HepG2 (cell line): ENCODE data around the gene CHRNG. TPM values are rescaled to one million over a fixed set of nuclear protein-coding genes. Genes with fewer than 3 reads are reported as not detected.

Experiments used
- GATAD1 ChIP-seq: IDR thresholded peaks from 2 replicates; pipeline ENCODE4 v1.6.1; 2016; ENCODE audit warnings: missing genetic modification reagents, missing compliant biosample characterization
- HOXA3 ChIP-seq: sonication (generic); formaldehyde crosslinking; IDR thresholded peaks from 2 replicates; pipeline ENCODE4 v1.5.0; 2020; ENCODE audit warnings: missing genetic modification reagents
- KLF12 ChIP-seq: sonication (generic); formaldehyde crosslinking; IDR thresholded peaks from 2 replicates; pipeline ENCODE4 v1.4.0; 2020; ENCODE audit warnings: missing genetic modification reagents, borderline replicate concordance
- MEF2D ChIP-seq: sonication (generic); formaldehyde crosslinking; IDR thresholded peaks from 2 replicates; pipeline ENCODE4 v1.5.1; 2020; ENCODE audit warnings: mild to moderate bottlenecking, missing genetic modification reagents
- NFKB2 ChIP-seq: sonication (generic); formaldehyde crosslinking; IDR thresholded peaks from 2 replicates; pipeline ENCODE4 v1.4.0; 2020; ENCODE audit warnings: missing genetic modification reagents, borderline replicate concordance
- RARG ChIP-seq: sonication (generic); formaldehyde crosslinking; IDR thresholded peaks from 2 replicates; pipeline ENCODE4 v1.4.0; 2020; ENCODE audit warnings: low read depth, mild to moderate bottlenecking, missing genetic modification reagents
- RBM22 ChIP-seq: fragments of 200-400 bp; formaldehyde crosslinking; optimal IDR thresholded peaks from 2 replicates; pipeline ENCODE3; 2017; ENCODE audit warnings: mild to moderate bottlenecking, low read length, moderate library complexity
- RCOR2 ChIP-seq: IDR thresholded peaks from 2 replicates; pipeline ENCODE4 v1.6.1; 2016; ENCODE audit warnings: missing biosample characterization, missing genetic modification reagents
- RELA ChIP-seq: sonication (generic); formaldehyde crosslinking; IDR thresholded peaks from 2 replicates; pipeline ENCODE4 v1.4.0; 2020; ENCODE audit warnings: missing genetic modification reagents
- SIX1 ChIP-seq: sonication (generic); formaldehyde crosslinking; IDR thresholded peaks from 2 replicates; pipeline ENCODE4 v1.4.0; 2020; ENCODE audit warnings: missing genetic modification reagents, borderline replicate concordance
- SMARCE1 ChIP-seq: fragments of 450-650 bp; IDR thresholded peaks from 2 replicates; pipeline ENCODE4 v1.6.1; 2017; ENCODE audit warnings: borderline replicate concordance
- SP140L ChIP-seq: sonication (generic); formaldehyde crosslinking; IDR thresholded peaks from 2 replicates; pipeline ENCODE4 v1.4.0; 2020; ENCODE audit warnings: missing genetic modification reagents, borderline replicate concordance
- TARDBP ChIP-seq: sonication (generic); formaldehyde crosslinking; IDR thresholded peaks from 2 replicates; pipeline ENCODE4 v1.8.0; 2022; ENCODE audit warnings: mild to moderate bottlenecking, missing genetic modification reagents
- TBX3 ChIP-seq: fragments of 450-650 bp; IDR thresholded peaks from 2 replicates; pipeline ENCODE4 v1.6.1; 2017; ENCODE audit warnings: antibody characterized with exemption, mild to moderate bottlenecking, inconsistent platforms, borderline replicate concordance
- TRIM24 ChIP-seq: sonication (generic); formaldehyde crosslinking; IDR thresholded peaks from 2 replicates; pipeline ENCODE4 v1.8.0; 2022; ENCODE audit warnings: mild to moderate bottlenecking, missing genetic modification reagents
- U2AF1 ChIP-seq: fragments of 200-400 bp; formaldehyde crosslinking; optimal IDR thresholded peaks from 2 replicates; pipeline ENCODE3; 2017; ENCODE audit warnings: mild to moderate bottlenecking, low read depth, low read length
- ZC3H13 ChIP-seq: sonication (generic); formaldehyde crosslinking; IDR thresholded peaks from 2 replicates; pipeline ENCODE4 v1.8.1; 2023; ENCODE audit warnings: mild to moderate bottlenecking, missing genetic modification reagents, moderate library complexity
- ZNF101 ChIP-seq: sonication (generic); formaldehyde crosslinking; IDR thresholded peaks from 2 replicates; pipeline ENCODE4 v1.4.0; 2020; ENCODE audit warnings: mild to moderate bottlenecking, low read depth, missing genetic modification reagents, borderline replicate concordance
- ZNF431 ChIP-seq: sonication (generic); formaldehyde crosslinking; IDR thresholded peaks from 2 replicates; pipeline ENCODE4 v1.9.0; 2022; ENCODE audit warnings: missing genetic modification reagents, low read depth, mild to moderate bottlenecking, borderline replicate concordance
- ZNF761 ChIP-seq: sonication (generic); formaldehyde crosslinking; conservative IDR thresholded peaks from 2 replicates; pipeline ENCODE4 v1.4.0; 2020; ENCODE audit warnings: mild to moderate bottlenecking, missing genetic modification reagents
- polyA plus RNA-seq, 8 experiments: library from polyadenylated mRNA; depleted of rRNA in 3 of 8; stranded (reverse) in 7 of 8; unstranded in 1 of 8; fragments of >200 nt; fragmentation: Illumina TruSeq in 4 of 8; extraction: Trizol in 4 of 8; gene quantifications; 2 replicates each; pipeline versions ENCODE4 v1.2.1 to v1.2.3, GENCODE V29; 2011 to 2016; ENCODE audit warnings: low read depth in 4 of 8, missing spikeins in 1 of 8, mixed read lengths in 1 of 8; ENCODE audit not compliant: insufficient read depth in 1 of 8
- total RNA-seq, 5 experiments: library from RNA; depleted of rRNA; stranded (reverse); fragments of >200 nt; fragmentation: Illumina TruSeq; extraction: Trizol; gene quantifications; 2 replicates each; pipeline ENCODE4 v1.2.3, GENCODE V29; 2016; ENCODE audit warnings: low read depth in 1 of 5
- TF ChIP-seq, protein P1 (sequence below): sonication (generic); formaldehyde crosslinking; IDR thresholded peaks from 2 replicates; pipeline ENCODE4 v1.9.0; 2021; ENCODE audit warnings: missing genetic modification reagents, borderline replicate concordance
- TF ChIP-seq, protein P2 (sequence below): sonication (generic); formaldehyde crosslinking; IDR thresholded peaks from 2 replicates; pipeline ENCODE4 v1.4.0; 2020; ENCODE audit warnings: missing genetic modification reagents
- TF ChIP-seq, protein P3 (sequence below): IDR thresholded peaks from 2 replicates; pipeline ENCODE4 v1.6.1; 2016; ENCODE audit warnings: mild to moderate bottlenecking, missing biosample characterization, missing genetic modification reagents
- TF ChIP-seq, protein P4 (sequence below), 2 experiments: sonication (generic) in 1 of 2; formaldehyde crosslinking in 1 of 2; IDR thresholded peaks; 2 replicates each; pipeline versions ENCODE4 v1.5.1 to v1.6.1; 2011 to 2020; ENCODE audit warnings: borderline replicate concordance in 1 of 2, low read depth in 1 of 2, low read length in 1 of 2, mild to moderate bottlenecking in 1 of 2, missing genetic modification reagents in 1 of 2, moderate library complexity in 1 of 2

CHRNG gene
- total and polyA plus RNA-seq, 2 of the 13 experiments (the other 11 are each of a cell fraction or from before 2014, with no cell fraction given) = not detected

DNA sequence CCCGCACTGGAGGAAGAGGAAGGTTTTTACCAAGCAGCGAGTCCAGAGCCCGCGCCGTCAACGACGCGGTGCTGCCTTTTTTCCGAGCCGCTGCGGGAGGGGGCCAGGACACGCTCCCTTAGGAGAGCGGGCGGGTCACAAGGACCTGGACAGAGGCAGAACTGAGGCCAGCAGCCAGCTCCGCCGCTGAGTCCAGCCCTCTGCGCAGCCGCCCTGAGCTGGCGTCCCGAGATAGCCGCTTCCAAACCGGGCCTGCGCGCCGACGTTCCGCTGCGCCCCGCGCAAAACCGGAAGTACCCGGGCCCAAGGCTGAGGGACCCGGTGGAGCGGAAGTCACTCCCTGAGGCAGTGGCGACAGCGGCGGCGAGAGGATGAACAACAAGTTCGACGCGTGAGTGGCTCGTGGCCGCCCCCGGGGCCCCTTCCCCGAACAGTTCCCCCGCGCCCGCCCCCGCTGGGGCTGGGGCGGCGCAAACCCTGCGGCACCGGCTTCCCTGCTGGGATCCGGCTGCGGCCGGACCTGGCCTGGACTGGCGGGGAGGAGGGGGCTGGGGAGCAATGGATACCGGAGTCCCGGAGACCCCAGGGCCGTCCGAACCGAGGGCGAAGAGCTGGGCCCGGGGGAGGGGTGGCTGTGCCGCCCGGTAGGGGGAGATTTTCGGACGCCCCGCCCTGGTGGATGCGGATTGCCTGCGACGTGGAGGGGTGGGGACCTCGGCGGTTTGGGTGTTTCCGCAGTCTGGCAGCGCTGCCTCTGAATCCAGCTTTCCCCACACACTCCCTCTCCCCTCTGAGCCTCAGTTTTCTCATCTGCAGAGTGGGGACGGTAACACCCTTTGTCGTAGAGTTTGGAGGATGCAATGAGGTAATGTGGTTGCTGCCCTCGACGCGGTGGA lies 11.1 kb downstream of the CHRNG start, which contains the start of the genes EIF4E2 and TIGD1 (continued):
- TF ChIP-seq ZC3H13 (peak; percentile 97), ZNF431 (peak; percentile 99), HOXA3 (CRISPR knock-in tag) (peak; percentile 97), MEF2D (peak; percentile 94), RCOR2 (CRISPR knock-in tag) (no peak), U2AF1 (peak; percentile 31), TARDBP (peak; percentile 99), RARG (CRISPR knock-in tag) (no peak), NFKB2 (peak; percentile 100), SIX1 (CRISPR knock-in tag) (peak; percentile 3; the same call in 1 of the 2 replicates), RBM22 (no peak), RELA (CRISPR knock-in tag) (no peak; the same call in 1 of the 2 replicates), ZNF761 (CRISPR knock-in tag) (peak; percentile 99), KLF12 (CRISPR knock-in tag) (peak; percentile 85), SP140L (CRISPR knock-in tag) (peak; percentile 95), ZNF101 (CRISPR knock-in tag) (peak; percentile 99; the same call in 1 of the 2 replicates), TRIM24 (CRISPR knock-in tag) (no peak), SMARCE1 (no peak), TBX3 (peak; percentile 75; the same call in 1 of the 2 replicates), GATAD1 (CRISPR knock-in tag) (peak; percentile 96)
- TF ChIP-seq, protein P1, sequence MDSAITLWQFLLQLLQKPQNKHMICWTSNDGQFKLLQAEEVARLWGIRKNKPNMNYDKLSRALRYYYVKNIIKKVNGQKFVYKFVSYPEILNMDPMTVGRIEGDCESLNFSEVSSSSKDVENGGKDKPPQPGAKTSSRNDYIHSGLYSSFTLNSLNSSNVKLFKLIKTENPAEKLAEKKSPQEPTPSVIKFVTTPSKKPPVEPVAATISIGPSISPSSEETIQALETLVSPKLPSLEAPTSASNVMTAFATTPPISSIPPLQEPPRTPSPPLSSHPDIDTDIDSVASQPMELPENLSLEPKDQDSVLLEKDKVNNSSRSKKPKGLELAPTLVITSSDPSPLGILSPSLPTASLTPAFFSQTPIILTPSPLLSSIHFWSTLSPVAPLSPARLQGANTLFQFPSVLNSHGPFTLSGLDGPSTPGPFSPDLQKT (CRISPR knock-in tag) = no peak; the same call in none of the 2 replicates
- TF ChIP-seq, protein P2, sequence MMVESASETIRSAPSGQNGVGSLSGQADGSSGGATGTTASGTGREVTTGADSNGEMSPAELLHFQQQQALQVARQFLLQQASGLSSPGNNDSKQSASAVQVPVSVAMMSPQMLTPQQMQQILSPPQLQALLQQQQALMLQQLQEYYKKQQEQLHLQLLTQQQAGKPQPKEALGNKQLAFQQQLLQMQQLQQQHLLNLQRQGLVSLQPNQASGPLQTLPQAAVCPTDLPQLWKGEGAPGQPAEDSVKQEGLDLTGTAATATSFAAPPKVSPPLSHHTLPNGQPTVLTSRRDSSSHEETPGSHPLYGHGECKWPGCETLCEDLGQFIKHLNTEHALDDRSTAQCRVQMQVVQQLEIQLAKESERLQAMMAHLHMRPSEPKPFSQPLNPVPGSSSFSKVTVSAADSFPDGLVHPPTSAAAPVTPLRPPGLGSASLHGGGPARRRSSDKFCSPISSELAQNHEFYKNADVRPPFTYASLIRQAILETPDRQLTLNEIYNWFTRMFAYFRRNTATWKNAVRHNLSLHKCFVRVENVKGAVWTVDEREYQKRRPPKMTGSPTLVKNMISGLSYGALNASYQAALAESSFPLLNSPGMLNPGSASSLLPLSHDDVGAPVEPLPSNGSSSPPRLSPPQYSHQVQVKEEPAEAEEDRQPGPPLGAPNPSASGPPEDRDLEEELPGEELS (CRISPR knock-in tag) = peak; percentile 72
- TF ChIP-seq, protein P3, sequence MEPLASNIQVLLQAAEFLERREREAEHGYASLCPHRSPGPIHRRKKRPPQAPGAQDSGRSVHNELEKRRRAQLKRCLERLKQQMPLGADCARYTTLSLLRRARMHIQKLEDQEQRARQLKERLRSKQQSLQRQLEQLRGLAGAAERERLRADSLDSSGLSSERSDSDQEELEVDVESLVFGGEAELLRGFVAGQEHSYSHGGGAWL (CRISPR knock-in tag) = peak; percentile 99
- TF ChIP-seq, protein P4, sequence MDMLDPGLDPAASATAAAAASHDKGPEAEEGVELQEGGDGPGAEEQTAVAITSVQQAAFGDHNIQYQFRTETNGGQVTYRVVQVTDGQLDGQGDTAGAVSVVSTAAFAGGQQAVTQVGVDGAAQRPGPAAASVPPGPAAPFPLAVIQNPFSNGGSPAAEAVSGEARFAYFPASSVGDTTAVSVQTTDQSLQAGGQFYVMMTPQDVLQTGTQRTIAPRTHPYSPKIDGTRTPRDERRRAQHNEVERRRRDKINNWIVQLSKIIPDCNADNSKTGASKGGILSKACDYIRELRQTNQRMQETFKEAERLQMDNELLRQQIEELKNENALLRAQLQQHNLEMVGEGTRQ (IDR thresholded peaks at IDR 0.05; ENCODE audit: low read depth, low read length) = no peak
- TF ChIP-seq, protein P4 (CRISPR knock-in tag; IDR thresholded peaks at IDR 0.05; ENCODE audit: borderline replicate concordance) = peak; percentile 79
